DND-41 (cell line): ENCODE data around the gene HLA-B.

Experiments
- ATAC-seq: fragments of 200-7000 bp; cut with Tn5 transposase; 3 replicates; pipeline ENCODE4 v1.9.1; 2021; ENCODE audit warnings: low read depth; ENCODE audit not compliant: insufficient read depth
- DNase-seq: peaks from one replicate; pipeline ENCODE4 v3.0.0-alpha.2; 2020
- H2AFZ ChIP-seq: 2 replicates; pipeline ENCODE4 v1.6.0; 2012; ENCODE audit warnings: low read depth, low read length
- H3K27ac ChIP-seq: 2 replicates; pipeline ENCODE4 v1.5.1; 2012; ENCODE audit warnings: low read length, inconsistent platforms
- H3K27me3 ChIP-seq: fragments of 200-600 bp; sonication (generic); 2 replicates; pipeline ENCODE4 v1.6.0; 2012; ENCODE audit warnings: low read length, mild to moderate bottlenecking, inconsistent platforms; ENCODE audit not compliant: insufficient read depth, poor library complexity
- H3K36me3 ChIP-seq: 2 replicates; pipeline ENCODE4 v1.5.1; 2012; ENCODE audit warnings: low read length, inconsistent platforms; ENCODE audit not compliant: insufficient read depth
- H3K4me1 ChIP-seq: 2 replicates; pipeline ENCODE4 v1.5.1; 2012; ENCODE audit warnings: mild to moderate bottlenecking, low read length; ENCODE audit not compliant: insufficient read depth
- H3K4me2 ChIP-seq: 2 replicates; pipeline ENCODE4 v1.6.0; 2012; ENCODE audit warnings: mild to moderate bottlenecking, moderate library complexity, low read length, inconsistent platforms; ENCODE audit not compliant: insufficient read depth
- H3K4me3 ChIP-seq, 2 experiments: fragments of 200-600 bp in 1 of 2; shearing (Covaris generic) in 1 of 2; 2 replicates each; pipeline ENCODE4 v1.5.1; 2012 to 2016; ENCODE audit warnings: inconsistent platforms in 2 of 2, low read length in 2 of 2, mild to moderate bottlenecking in 2 of 2, low read depth in 1 of 2, moderate library complexity in 1 of 2
- H3K79me2 ChIP-seq: 2 replicates; pipeline ENCODE4 v1.6.0; 2012; ENCODE audit warnings: low read length, inconsistent platforms; ENCODE audit not compliant: insufficient read depth
- H3K9ac ChIP-seq: 2 replicates; pipeline ENCODE4 v1.6.0; 2012; ENCODE audit warnings: low read depth, mild to moderate bottlenecking, inconsistent platforms, low read length, moderate library complexity
- H3K9me3 ChIP-seq: 2 replicates; pipeline ENCODE4 v1.5.1; 2012; ENCODE audit warnings: low read length, moderate library complexity, mild to moderate bottlenecking, inconsistent platforms; ENCODE audit not compliant: insufficient read depth, severe bottlenecking
- H4K20me1 ChIP-seq: 2 replicates; pipeline ENCODE4 v1.6.0; 2012; ENCODE audit warnings: low read length; ENCODE audit not compliant: insufficient read depth
- CTCF ChIP-seq: IDR thresholded peaks from 2 replicates; pipeline ENCODE4 v1.5.1; 2012; ENCODE audit warnings: borderline replicate concordance, low read length, moderate library complexity, mild to moderate bottlenecking; ENCODE audit not compliant: poor library complexity, severe bottlenecking; ENCODE audit errors: extremely low read depth
- EZH2 ChIP-seq: IDR thresholded peaks from 3 replicates; pipeline ENCODE4 v1.6.1; 2012; ENCODE audit warnings: borderline replicate concordance, low read depth, mild to moderate bottlenecking, moderate library complexity, low read length, inconsistent platforms; ENCODE audit not compliant: severe bottlenecking

HLA-B gene

DNA sequence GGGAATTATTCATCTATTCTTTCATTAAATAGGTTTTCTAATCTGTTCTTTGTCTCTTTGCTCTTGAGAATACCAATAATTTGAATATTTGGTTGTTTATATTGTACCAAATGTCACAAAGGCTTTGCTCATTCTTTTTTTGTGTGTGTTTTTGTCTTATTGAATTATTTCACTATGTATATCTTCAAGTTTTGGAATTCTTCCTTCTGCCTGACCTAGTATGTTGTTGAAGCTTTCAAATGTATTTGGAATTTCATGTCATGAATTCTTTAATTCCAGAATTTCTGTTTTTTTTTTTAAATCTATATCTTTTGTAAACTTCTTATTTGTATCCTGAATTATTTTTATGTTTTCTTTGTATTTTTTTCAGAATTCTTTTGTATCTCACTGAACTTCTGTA, 16.8 kb downstream of the HLA-B start:
- H3K9ac ChIP-seq: no peak overlapping the region
- H3K79me2 ChIP-seq: no peaks in the 10 kb centered on the region
- H2AFZ ChIP-seq: no peak overlapping the region
- H3K27ac ChIP-seq: no peak overlapping the region
- H4K20me1 ChIP-seq: no peaks in the 10 kb centered on the region
- H3K4me2 ChIP-seq: no peak overlapping the region
- TF ChIP-seq EZH2 (no peak), CTCF (no peak)
- H3K27me3 ChIP-seq: no peaks in the 10 kb centered on the region
- ATAC-seq: no peak
- no peaks in the 10 kb centered on the region for H3K4me1 ChIP-seq
- H3K9me3 ChIP-seq: peaks cover 15% of the 10 kb centered on the region
- no peak for DNase-seq
- no peaks in the 10 kb centered on the region for H3K36me3 ChIP-seq
- no peak overlapping the region for H3K4me3 ChIP-seq

GRCh38 chr6:31339210-31339609, 17.8 kb downstream of the HLA-B start:
- H3K9me3 ChIP-seq: peaks cover 15% of the 10 kb centered on the region
- H3K36me3 ChIP-seq: no peaks in the 10 kb centered on the region
- no peaks in the 10 kb centered on the region for H3K79me2 ChIP-seq
- H3K9ac ChIP-seq: no peak overlapping the region
- no peak for DNase-seq
- H4K20me1 ChIP-seq: no peaks in the 10 kb centered on the region
- H3K4me1 ChIP-seq: no peaks in the 10 kb centered on the region
- no peak overlapping the region for H3K4me3 ChIP-seq
- H2AFZ ChIP-seq: no peak overlapping the region
- no peaks in the 10 kb centered on the region for H3K27me3 ChIP-seq
- H3K4me2 ChIP-seq: no peak overlapping the region
- H3K27ac ChIP-seq: no peak overlapping the region
- no peak for TF ChIP-seq CTCF
- no peak for TF ChIP-seq EZH2
- no peak for ATAC-seq

DNA sequence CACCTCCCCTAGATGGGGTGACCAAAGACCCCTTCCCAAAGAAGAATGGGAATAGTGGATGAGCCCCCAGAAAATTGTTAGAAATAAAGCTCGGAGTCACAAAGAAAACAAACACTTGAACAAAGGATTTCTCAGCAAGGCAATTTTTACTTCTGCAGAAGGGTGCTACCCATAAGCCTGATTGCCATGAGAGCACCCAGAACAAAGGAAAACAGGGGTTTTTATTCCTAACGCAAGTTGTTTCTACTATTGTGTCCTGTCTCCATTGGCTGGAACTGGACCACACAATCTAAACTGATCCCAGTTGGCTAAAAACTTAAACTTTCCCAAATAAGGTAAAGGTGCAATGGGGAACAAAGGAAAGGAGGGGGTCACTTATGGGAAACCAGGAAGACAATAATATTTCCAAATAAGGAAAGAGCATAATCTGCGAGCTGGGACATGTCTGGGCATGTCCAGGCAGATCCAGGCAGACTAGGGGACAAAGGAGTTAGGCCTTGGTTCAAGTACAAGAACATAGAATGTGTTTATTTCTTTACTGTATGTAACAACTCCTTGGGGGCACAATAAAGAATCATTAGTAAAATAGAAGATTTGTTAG, 20.0 kb downstream of the HLA-B start:
- Histone ChIP-seq H3K27me3 (no peaks in the 10 kb centered on the region), H3K4me3 (no peak overlapping the region), H2AFZ (no peak overlapping the region), H3K36me3 (no peaks in the 10 kb centered on the region), H3K9ac (no peak overlapping the region), H3K79me2 (no peaks in the 10 kb centered on the region), H3K9me3 (peaks cover 15% of the 10 kb centered on the region), H3K4me1 (no peaks in the 10 kb centered on the region), H3K4me2 (no peak overlapping the region), H4K20me1 (no peaks in the 10 kb centered on the region), H3K27ac (no peak overlapping the region)
- no peak for TF ChIP-seq CTCF
- no peak for TF ChIP-seq EZH2
- DNase-seq (no peak), ATAC-seq (no peak)
